Activated naive CD8-positive, alpha-beta T cell treated with anti-CD3 and anti-CD28 coated beads, Interleukin-2, amount 50 U/mL, for 24 hours (primary cell): Measurements from ENCODE around the gene PTPRN2.

Experiments used
- ATAC-seq: fragments of 150-1000 bp; cut with Tn5 transposase; one replicate; pipeline ENCODE4 v1.10.0; 2021
- DNase-seq: peaks from one replicate; pipeline ENCODE4 v3.0.0; 2021
- H3K27ac Mint-ChIP-seq: one replicate; pipeline ENCODE4 v1.8.0; 2021; ENCODE audit warnings: mild to moderate bottlenecking, mixed read lengths
- H3K27me3 Mint-ChIP-seq: one replicate; pipeline ENCODE4 v1.8.0; 2021; ENCODE audit warnings: mixed read lengths
- H3K36me3 Mint-ChIP-seq: one replicate; pipeline ENCODE4 v1.8.0; 2021; ENCODE audit warnings: low read depth, mixed read lengths
- H3K4me1 Mint-ChIP-seq: one replicate; pipeline ENCODE4 v1.8.0; 2021; ENCODE audit warnings: mixed read lengths
- H3K4me3 Mint-ChIP-seq: one replicate; pipeline ENCODE4 v1.8.0; 2021; ENCODE audit warnings: mild to moderate bottlenecking, moderate library complexity, mixed read lengths
- H3K9me3 Mint-ChIP-seq: one replicate; pipeline ENCODE4 v1.8.0; 2021; ENCODE audit warnings: mixed read lengths

PTPRN2 gene

DNA sequence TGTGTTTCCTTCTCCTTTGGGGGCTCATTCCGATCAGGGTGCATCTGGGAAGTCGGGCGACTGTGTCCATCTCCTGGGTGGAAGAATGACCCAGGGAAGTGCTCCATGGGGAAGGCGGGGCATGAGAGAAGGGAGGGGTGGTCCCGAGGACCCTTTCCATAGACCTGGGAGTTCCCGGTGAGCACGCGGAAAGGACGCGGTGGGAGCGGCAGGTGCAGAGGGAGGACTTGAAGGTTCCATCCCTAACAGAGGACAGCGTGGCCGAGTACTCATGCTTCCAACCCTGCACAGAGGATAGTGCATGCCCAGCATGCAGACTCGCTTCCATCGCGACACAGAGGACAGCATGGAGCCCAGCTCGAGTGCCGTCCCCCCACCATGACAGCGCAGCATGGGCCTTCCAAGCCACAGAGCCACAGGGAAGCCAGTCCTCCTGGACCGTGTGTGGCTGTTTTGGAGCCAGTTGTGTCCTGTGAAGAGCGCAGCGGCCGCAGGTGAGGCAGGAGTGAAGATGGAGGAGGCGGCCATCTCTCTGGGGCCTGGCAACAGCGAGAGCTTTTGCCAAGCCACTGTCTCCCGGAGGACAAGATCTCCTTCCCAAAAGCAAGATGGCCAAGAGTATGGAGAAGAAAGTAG, 969.4 kb downstream of the PTPRN2 start:
- H3K27ac Mint-ChIP-seq = no peak overlapping the region
- H3K4me3 Mint-ChIP-seq = no peak overlapping the region
- DNase-seq (no peak), ATAC-seq (no peak)
- H3K36me3 Mint-ChIP-seq = no peaks in the 10 kb centered on the region
- H3K4me1 Mint-ChIP-seq = peaks cover 11% of the 10 kb centered on the region
- no peaks in the 10 kb centered on the region for H3K27me3 Mint-ChIP-seq
- H3K9me3 Mint-ChIP-seq = no peaks in the 10 kb centered on the region

DNA sequence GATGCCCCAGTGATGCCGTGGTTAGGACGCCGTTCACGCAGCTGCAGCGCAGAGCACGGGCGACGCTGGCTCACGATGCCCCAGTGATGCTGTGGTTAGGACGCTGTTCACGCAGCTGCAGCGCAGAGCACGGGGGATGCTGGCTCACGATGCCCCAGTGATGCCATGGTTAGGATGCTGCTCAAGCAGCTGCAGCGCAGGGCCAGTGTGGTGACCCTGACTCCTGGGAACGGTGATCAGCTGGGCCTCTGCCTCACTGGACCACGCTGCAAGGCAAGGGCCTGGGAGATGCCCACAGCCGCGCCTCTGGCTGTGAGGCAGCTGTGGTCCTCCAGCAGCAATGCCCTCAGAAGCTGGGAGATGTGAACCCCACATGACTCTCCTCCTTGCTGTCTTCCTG, 970.2 kb downstream of the PTPRN2 start:
- H3K4me1 Mint-ChIP-seq = peaks cover 11% of the 10 kb centered on the region
- DNase-seq = no peak
- H3K9me3 Mint-ChIP-seq = no peaks in the 10 kb centered on the region
- no peaks in the 10 kb centered on the region for H3K27me3 Mint-ChIP-seq
- H3K27ac Mint-ChIP-seq = no peak overlapping the region
- no peaks in the 10 kb centered on the region for H3K36me3 Mint-ChIP-seq
- no peak overlapping the region for H3K4me3 Mint-ChIP-seq
- no peak for ATAC-seq

DNA sequence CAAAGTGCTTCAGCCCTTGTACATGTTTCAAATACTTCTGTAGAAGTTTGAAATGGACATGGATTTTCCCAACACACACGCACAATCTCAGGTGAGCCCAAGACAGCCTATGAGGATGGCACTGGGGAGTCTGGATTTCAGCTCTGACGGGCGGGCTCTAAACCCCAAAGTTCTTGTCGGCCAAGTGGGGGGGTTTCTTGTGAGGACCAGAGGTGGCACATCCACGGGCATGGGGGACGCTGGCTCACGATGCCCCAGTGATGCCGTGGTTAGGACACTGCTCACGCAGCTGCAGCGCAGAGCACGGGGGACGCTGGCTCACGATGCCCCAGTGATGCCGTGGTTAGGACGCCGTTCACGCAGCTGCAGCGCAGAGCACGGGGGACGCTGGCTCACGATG, 970.7 kb downstream of the PTPRN2 start:
- ATAC-seq = no peak
- no peak for DNase-seq
- peaks cover 9% of the 10 kb centered on the region for H3K4me1 Mint-ChIP-seq
- no peaks in the 10 kb centered on the region for H3K36me3 Mint-ChIP-seq
- H3K27me3 Mint-ChIP-seq = no peaks in the 10 kb centered on the region
- no peak overlapping the region for H3K27ac Mint-ChIP-seq
- no peak overlapping the region for H3K4me3 Mint-ChIP-seq
- no peaks in the 10 kb centered on the region for H3K9me3 Mint-ChIP-seq

DNA sequence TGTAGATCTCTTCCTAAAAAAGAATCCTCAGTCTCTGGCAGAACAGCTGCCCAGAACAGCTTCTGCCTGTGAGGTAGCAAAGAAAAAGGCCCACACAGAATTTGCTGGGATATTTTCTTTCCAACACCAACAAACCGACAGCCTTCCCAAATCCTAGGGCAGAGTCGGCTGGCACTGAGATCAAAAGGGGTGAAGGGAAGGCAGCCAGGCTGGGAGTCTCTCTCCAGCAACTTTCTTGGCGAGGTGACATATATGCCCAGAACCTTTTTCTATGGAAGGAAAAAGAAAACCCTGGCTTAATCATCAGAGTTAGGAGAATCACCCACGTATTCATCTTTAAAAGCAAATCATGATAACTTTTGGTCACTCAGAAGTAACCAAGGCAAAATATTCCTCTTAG, 971.2 kb downstream of the PTPRN2 start:
- H3K36me3 Mint-ChIP-seq = no peaks in the 10 kb centered on the region
- no peak for DNase-seq
- peaks cover 6% of the 10 kb centered on the region for H3K4me1 Mint-ChIP-seq
- no peak overlapping the region for H3K27ac Mint-ChIP-seq
- ATAC-seq = no peak
- H3K9me3 Mint-ChIP-seq = no peaks in the 10 kb centered on the region
- no peaks in the 10 kb centered on the region for H3K27me3 Mint-ChIP-seq
- no peak overlapping the region for H3K4me3 Mint-ChIP-seq

DNA sequence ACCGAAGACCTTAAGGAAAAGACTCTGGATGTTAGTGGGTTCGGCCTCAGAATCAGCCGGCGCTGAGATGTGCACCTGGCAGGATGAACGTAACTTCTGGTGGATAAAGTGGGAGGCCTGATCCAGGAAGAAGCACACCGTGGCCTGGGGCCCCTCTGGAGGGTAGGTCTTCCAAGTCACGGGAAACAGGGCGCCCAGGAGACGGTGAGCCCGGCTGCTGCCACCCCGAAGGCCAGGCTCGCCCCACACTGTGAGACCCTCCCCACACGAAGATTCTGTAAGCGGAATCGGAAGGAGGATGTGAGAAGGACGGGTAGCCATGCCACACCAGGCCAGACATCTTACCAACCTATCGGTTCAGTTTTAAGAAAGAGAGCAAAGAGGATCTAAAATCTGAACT, 971.8 kb downstream of the PTPRN2 start:
- no peaks in the 10 kb centered on the region for H3K27me3 Mint-ChIP-seq
- no peak overlapping the region for H3K4me3 Mint-ChIP-seq

DNA sequence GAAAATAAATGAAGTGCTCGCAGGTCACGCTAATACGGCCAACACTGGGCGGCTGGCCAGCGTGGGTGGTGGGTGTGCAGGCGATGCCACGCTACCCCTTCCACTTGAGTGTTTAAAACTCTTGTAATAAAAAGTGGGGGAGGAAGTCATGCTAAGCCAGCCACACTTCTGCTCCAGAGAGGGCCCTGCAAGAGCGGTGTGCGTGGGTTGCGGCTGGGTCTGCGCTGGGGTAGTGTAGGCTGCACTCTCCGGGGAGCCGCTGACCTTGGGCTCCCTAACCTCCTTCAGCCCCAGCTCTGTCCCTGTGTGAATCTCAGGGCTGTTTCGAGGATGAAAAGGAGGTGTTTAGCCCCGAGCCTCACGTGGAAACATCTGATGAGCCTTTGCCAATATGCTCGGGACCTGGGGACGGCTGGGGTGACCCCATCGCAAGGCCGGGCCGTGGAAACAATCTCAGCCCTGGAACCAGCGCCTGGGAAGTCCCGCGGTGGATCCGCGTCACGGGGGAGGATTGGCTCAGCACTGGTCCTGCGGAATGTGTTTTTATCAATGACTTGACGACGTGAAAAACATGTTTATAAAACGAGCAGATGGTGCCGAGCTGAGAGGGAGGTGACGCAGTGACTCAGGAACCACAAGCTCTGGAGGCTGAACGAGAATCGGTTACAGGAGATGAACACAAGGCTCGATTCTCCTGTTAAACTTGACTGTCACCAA, 972.4 kb downstream of the PTPRN2 start:
- Mint-ChIP-seq H3K36me3 (no peaks in the 10 kb centered on the region), H3K4me3 (no peak overlapping the region), H3K27ac (no peak overlapping the region), H3K9me3 (no peaks in the 10 kb centered on the region), H3K27me3 (no peaks in the 10 kb centered on the region), H3K4me1 (peaks cover 6% of the 10 kb centered on the region)
- ATAC-seq (no peak), DNase-seq (no peak)

More for the DNA sequence above, 971.8 kb downstream of the PTPRN2 start:
- peaks cover 6% of the 10 kb centered on the region for H3K4me1 Mint-ChIP-seq
- DNase-seq (no peak), ATAC-seq (no peak)
- H3K27ac Mint-ChIP-seq = no peak overlapping the region
- H3K36me3 Mint-ChIP-seq = no peaks in the 10 kb centered on the region
- no peaks in the 10 kb centered on the region for H3K9me3 Mint-ChIP-seq

DNA sequence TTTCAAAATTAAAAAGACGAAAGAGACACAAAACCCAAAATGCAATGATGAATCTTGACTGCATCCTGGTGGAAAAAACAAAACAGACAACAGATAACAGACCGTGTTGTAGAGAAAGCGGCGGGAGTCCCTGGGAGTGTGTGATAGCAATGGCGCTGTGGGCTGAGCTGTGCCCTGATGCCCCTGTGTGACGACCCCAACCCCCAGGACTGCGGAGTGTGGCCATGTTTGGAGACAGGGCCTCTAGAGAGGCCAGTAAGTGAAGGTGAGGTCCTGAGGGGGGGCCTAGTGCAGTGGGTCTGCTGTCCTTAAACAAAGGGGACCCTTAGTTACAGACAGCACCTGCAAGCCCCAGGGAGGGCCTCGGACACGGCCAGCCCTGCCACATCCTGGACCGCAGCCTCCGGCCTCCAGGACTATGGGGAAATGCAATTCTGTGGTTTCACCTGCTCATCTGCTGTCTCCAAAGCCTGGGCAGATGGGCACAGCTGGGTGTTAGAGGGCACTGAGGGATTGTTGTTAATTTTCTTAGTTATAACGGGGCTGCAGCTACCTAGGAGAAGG, 973.1 kb downstream of the PTPRN2 start:
- peaks cover 6% of the 10 kb centered on the region for H3K4me1 Mint-ChIP-seq
- H3K36me3 Mint-ChIP-seq = no peaks in the 10 kb centered on the region
- H3K9me3 Mint-ChIP-seq = no peaks in the 10 kb centered on the region
- DNase-seq (no peak), ATAC-seq (no peak)
- H3K27ac Mint-ChIP-seq = no peak overlapping the region
- H3K4me3 Mint-ChIP-seq = no peak overlapping the region
- H3K27me3 Mint-ChIP-seq = no peaks in the 10 kb centered on the region

DNA sequence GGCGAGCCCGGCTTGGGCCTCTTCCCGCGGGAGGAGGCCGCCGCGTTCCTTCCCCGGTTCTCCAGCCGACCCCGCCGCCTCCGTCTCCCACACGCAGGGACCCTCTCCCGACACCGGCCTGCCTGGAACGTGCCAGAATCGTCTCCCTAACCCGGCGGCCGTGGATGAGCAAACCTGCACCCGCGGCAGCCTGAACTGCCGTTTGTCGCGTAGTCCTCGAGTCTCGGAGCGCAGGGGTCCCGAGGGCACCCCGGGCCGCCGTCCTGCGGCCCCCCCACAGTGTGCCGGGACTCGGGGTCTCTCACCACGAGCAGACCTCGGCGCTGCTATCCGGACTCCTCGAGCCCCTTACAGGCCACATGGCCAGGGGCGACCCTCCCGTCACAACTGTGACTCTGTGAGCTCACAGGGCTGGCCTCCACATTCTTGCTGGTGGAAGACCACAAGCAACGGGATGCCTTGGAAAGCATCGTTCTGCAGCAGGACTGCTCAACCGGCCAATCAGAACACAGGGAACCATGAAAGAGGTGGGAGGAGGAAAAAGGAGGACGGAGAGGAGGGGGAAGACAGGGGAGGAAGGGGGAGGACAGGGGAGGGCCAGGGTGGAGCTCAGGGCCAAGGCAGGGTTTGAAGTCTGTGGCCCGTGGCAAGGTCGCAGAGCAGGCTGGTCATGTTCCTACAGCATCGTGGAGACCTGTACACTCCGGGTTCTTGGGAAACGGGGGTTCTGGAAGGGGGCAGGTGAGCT, 973.9 kb downstream of the PTPRN2 start:
- H3K27ac Mint-ChIP-seq = no peak overlapping the region
- DNase-seq (no peak), ATAC-seq (no peak)
- no peaks in the 10 kb centered on the region for H3K27me3 Mint-ChIP-seq
- no peak overlapping the region for H3K4me3 Mint-ChIP-seq
- H3K36me3 Mint-ChIP-seq = no peaks in the 10 kb centered on the region
- peaks cover 6% of the 10 kb centered on the region for H3K4me1 Mint-ChIP-seq
- no peaks in the 10 kb centered on the region for H3K9me3 Mint-ChIP-seq

DNA sequence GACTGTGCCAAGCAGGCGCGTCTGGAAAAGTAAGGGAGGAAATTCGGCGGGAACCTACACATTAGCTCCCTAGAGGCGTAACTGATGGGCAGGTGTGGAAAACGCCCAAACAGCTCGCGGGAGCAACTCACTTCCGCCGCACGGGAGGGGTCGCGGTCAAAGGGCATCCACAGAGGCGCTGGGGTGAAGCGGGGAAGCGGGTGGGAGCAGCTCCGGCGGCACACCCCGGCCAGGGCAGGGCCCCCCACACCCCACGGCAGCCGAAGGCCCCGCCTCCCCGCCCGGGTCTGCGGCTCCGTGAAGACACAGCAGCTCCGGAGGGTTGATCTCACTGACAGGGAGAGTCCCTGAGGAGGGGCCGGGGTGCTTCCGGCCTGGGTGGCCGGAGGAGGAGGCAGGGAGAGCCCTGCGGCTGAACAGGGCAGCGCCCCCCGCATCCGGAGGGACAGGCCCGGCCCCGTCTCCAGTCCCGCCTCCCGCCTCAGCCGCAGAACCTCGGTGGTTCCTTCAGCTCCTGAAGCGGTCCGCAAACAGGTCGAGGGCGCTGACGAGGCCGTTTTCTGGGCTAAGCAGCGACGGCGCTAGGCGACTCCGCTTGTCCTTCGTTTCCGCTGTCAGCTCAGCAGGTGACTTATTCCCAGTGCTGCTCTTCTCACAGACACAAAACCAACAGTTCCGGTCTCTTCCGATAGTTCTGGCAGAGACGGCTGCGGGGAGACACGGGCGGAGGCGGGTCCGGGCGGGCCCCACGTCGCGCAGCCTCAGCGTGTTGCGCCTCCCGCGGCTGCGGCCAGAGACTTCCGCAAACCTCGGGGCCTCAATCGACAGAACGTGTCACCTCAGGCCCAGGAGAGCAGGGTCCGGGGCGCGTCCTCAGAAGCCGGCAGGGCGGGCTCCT, 974.7 kb downstream of the PTPRN2 start:
- Mint-ChIP-seq H3K4me3 (peak overlapping the region; percentile 72), H3K4me1 (peaks cover 6% of the 10 kb centered on the region), H3K9me3 (no peaks in the 10 kb centered on the region), H3K36me3 (no peaks in the 10 kb centered on the region), H3K27ac (peak overlapping the region; percentile 80), H3K27me3 (no peaks in the 10 kb centered on the region)
- peak; percentile 58 for ATAC-seq
- peak; percentile 53 for DNase-seq

DNA sequence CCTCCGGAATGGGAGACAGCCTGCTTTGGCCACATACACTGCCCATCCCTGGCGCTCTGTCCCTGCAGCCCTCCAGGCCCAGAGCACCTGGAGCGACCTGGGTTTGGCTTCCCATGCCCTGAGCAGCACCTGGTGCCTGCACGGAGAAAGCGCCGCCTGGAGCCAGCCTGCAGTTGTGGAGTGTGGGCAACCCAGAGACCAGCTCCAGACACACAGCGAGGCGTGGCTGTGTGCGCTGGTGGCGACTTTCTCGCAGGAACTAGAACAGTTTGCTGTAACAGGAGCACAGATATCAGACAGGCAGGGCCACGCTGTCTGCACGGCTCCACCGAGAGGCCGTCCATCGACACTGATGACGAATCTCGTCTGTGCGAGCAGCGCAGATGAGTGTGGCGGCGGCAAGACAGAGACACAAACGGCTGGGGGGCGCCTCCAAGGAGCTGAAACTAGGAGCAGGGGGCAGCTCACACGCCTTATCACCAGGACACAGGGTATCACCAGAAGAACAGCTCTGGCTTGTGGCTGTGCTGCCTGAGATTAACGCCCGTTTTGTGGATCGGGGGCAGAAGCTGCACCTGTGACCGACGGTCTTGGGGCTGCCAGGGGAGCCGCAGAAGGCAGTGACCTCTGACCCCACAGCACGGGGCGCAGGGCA, 975.5 kb downstream of the PTPRN2 start:
- H3K27me3 Mint-ChIP-seq = no peaks in the 10 kb centered on the region
- peak overlapping the region; percentile 72 for H3K4me3 Mint-ChIP-seq
- peak overlapping the region; percentile 80 for H3K27ac Mint-ChIP-seq
- DNase-seq (no peak), ATAC-seq (no peak)
- peaks cover 6% of the 10 kb centered on the region for H3K4me1 Mint-ChIP-seq
- H3K9me3 Mint-ChIP-seq = no peaks in the 10 kb centered on the region
- no peaks in the 10 kb centered on the region for H3K36me3 Mint-ChIP-seq

DNA sequence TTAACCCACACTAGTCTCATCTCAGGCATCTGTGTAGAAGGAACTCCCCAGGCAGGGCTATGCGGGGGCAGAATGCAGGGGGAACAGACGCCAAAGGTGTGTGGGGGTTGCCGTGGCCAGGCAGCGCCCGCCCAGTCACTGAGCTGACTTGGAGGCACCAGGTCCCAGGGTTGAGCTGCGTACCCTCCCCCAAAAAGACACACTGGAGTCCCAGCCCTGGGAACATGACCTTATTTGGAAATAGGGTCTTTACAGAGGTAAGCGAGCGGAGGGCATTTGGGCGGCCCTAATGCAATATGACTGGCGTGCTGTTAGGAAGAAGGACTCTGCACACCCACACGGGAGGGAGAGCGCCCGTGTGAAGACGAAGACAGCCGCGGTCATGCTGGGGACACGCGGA, 976.3 kb downstream of the PTPRN2 start:
- Mint-ChIP-seq H3K27ac (no peak overlapping the region), H3K27me3 (no peaks in the 10 kb centered on the region), H3K4me1 (peaks cover 6% of the 10 kb centered on the region), H3K36me3 (no peaks in the 10 kb centered on the region), H3K4me3 (no peak overlapping the region), H3K9me3 (no peaks in the 10 kb centered on the region)
- DNase-seq = no peak
- no peak for ATAC-seq

DNA sequence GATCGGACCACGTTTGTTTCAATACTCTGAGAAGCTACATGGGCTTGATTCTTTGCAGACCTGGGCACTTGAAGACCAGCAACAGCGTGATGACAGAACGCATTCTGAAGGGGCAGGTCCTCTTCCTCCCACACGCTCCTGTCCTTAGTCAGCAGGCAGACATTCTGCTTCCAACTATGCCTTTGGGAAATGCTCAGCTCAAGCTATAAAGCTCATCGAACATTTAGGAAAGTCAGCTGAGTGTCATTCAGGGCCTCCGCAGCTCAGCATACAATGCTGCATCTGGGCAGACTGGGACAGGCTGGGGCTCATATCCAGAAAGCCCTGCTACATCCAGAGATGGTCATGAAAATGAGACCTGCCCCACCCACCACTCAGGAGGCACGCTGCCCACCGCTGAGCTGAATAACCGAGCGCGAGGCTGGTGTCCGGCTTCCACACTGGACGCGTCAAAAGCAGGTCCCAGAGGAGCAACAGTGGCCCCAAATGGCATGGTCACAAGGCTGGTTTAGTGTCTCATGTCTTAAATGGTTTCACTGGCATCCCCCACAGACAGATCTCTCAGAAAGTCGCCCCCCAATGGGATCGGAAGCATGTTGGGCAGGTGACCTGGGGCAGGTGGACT, 976.8 kb downstream of the PTPRN2 start:
- no peak overlapping the region for H3K4me3 Mint-ChIP-seq
- DNase-seq = no peak
- ATAC-seq = no peak
- H3K9me3 Mint-ChIP-seq = no peaks in the 10 kb centered on the region
- H3K4me1 Mint-ChIP-seq = peaks cover 6% of the 10 kb centered on the region
- H3K27ac Mint-ChIP-seq = no peak overlapping the region
- H3K36me3 Mint-ChIP-seq = no peaks in the 10 kb centered on the region
- no peaks in the 10 kb centered on the region for H3K27me3 Mint-ChIP-seq

DNA sequence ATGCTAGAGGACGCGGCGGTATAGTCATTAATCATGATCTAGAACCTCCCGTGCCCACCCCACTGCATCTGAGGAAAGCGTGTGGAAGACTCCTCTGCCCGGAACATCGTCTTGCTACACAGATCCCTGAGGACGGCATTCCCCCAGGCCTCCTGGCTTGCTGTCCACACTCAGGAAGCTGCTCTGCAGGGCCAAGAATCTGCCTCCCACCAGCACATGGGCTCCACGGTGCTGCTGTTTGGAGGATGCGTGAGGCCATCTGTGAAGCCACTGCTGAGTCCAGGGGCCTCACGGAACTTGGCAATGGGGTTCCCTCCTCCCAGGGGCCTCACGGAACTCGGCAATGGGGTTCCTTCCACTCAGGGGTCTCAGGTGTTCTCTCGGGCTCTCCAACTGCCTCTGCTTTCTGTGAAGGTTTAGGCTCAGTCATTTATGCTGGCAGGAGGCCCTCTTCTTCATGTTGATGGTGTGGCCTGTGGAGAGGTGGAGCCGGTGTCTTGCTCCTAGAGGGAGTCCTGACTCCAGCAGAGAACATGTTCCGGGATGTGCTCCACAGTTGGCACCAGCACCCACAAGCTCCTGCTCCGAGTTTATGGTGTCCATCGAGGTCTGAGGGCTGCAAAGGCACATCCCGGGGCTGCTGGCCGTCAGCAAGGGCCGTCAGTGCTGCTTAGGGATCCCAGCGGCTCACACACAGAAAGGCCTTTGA, 977.5 kb downstream of the PTPRN2 start:
- H3K27ac Mint-ChIP-seq = no peak overlapping the region
- no peaks in the 10 kb centered on the region for H3K27me3 Mint-ChIP-seq
- H3K9me3 Mint-ChIP-seq = no peaks in the 10 kb centered on the region
- no peak for DNase-seq
- no peaks in the 10 kb centered on the region for H3K36me3 Mint-ChIP-seq
- no peak overlapping the region for H3K4me3 Mint-ChIP-seq
- ATAC-seq = no peak
- peaks cover 6% of the 10 kb centered on the region for H3K4me1 Mint-ChIP-seq
